MCF 10A (cell line): ENCODE data around the gene CELA2B. TPM values are rescaled to one million over a fixed set of nuclear protein-coding genes. Genes with fewer than 3 reads are reported as not detected.

Experiments
- BruUV-seq: library from RNA; stranded (reverse); fragments of 400-500 nt; replicated peaks from 2 replicates; lab custom pipeline; 2021; lab: Mats Ljungman, UMichigan
- CTCF ChIA-PET: fragments of 300-600 bp; sonication (Branson Sonifier 250); formaldehyde crosslinking; extraction: SDS; loops from one replicate; lab custom pipeline; 2021; ENCODE audit warnings: antibody characterized with exemption, inconsistent platforms; lab: Yijun Ruan, JAX
- POLR2A ChIA-PET: fragments of 300-600, 350-650 bp; sonication (Branson Sonifier 250); formaldehyde crosslinking; extraction: SDS; loops from one replicate; lab custom pipeline; 2020; ENCODE audit warnings: antibody characterized with exemption, inconsistent platforms; lab: Yijun Ruan, JAX
- DNase-seq: peaks from one replicate; pipeline ENCODE4 v3.0.0-alpha.2; 2018; ENCODE audit not compliant: unreplicated experiment
- H3K27ac Mint-ChIP-seq: one replicate; pipeline ENCODE4 v1.8.0; 2022; ENCODE audit warnings: mild to moderate bottlenecking, low read depth, mixed read lengths; ENCODE audit not compliant: unreplicated experiment
- H3K27me3 Mint-ChIP-seq: one replicate; pipeline ENCODE4 v1.8.0; 2022; ENCODE audit warnings: mixed read lengths; ENCODE audit not compliant: insufficient read depth, unreplicated experiment
- H3K36me3 Mint-ChIP-seq: one replicate; pipeline ENCODE4 v1.8.0; 2022; ENCODE audit warnings: mild to moderate bottlenecking, moderate library complexity, mixed read lengths; ENCODE audit not compliant: insufficient read depth, unreplicated experiment
- H3K4me1 Mint-ChIP-seq: one replicate; pipeline ENCODE4 v1.8.0; 2022; ENCODE audit warnings: mixed read lengths; ENCODE audit not compliant: insufficient read depth, unreplicated experiment
- H3K4me3 Mint-ChIP-seq: one replicate; pipeline ENCODE4 v1.8.0; 2022; ENCODE audit warnings: mild to moderate bottlenecking, moderate library complexity, mixed read lengths; ENCODE audit not compliant: unreplicated experiment
- H3K9me3 Mint-ChIP-seq: one replicate; pipeline ENCODE4 v1.8.0; 2022; ENCODE audit warnings: mixed read lengths; ENCODE audit not compliant: unreplicated experiment
- intact Hi-C: fragments of 100-400 bp; cut with micrococcal nuclease; formaldehyde crosslinking; loops from 2 replicates; pipeline ENCODE4 v1.14.1; 2022
- total RNA-seq: library from RNA; stranded (reverse); gene quantifications from 2 replicates; pipeline ENCODE4 v1.2.3, GENCODE V29; 2022
- TF ChIP-seq, protein P1 (sequence below): fragments of 200-600 bp; IDR thresholded peaks from one replicate; pipeline ENCODE4 v1.8.0; 2022; ENCODE audit warnings: antibody characterized with exemption, mild to moderate bottlenecking; ENCODE audit not compliant: unreplicated experiment

Gene CELA2B
- total RNA-seq, 1 experiment from 2014 or later, result not detected

DNA sequence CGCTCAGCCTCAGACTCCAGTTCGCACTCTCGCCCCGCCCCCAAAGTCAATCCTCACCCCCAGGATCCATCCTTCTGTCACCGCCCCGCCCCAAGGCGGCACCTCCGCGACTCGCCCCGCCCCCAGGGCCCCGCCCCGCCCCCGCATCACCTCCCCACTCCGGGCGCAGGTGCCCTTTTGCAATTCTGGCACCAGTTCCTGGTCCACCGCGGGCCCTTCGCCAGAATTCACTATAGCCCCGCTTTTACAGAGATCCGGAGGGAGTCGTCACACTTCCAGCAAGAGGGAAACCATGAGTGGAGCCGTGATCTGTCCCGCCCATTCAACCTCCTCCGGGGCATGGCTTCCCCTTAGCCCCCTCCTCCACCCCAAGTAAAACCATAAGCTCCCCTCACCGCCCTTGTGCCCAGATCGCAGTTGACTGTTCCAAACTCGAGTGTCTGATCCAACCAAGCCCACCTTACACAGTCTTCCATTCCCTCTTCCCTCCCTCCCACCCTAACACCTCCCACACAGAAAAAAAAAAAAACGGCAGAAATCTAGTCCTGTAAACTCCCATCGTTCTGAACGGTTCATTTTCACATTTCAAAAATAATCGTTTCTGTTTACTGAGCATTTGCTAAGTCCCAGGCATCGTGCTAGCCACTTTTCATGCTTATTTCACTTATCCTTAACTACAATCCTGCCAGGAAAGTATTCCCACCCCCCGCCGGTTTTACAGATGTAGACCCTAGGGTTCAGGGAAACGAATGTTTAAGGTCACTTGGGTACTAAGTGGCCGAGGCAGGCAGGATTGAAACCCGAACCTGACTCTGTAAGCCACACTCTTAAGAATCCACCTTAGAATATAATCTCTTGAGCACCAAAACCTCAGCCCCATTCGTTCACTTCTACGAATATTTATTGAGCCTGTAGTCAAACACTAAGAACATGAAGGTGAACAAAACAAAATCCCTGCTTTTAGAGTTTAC, 49.4 kb downstream of the CELA2B start:
- Mint-ChIP-seq H3K27ac (peak overlapping the region; percentile 100), H3K27me3 (no peaks in the 10 kb centered on the region), H3K4me3 (peak overlapping the region; percentile 92), H3K4me1 (peaks cover 16% of the 10 kb centered on the region), H3K36me3 (peaks cover 20% of the 10 kb centered on the region), H3K9me3 (no peaks in the 10 kb centered on the region)
- intact Hi-C loops, result loop anchor here (1.0 kb wide), 1 partner anchor 93 kb away; no protein-coding TSS in a partner anchor
- no TSS peak for BruUV-seq
- peak; percentile 99 for DNase-seq
- ChIA-PET CTCF (interaction anchor here (0.6 kb wide), 1 partner anchor 107 kb away, joined by 3 read pairs; no protein-coding TSS in a partner anchor), POLR2A (interaction anchor here (0.5 to 3.4 kb wide), 8 partner anchors 11 to 761 kb away, joined by 3 to 36 read pairs (median 4); partner anchors contain the start of gene DDI2)
- TF ChIP-seq, protein P1, sequence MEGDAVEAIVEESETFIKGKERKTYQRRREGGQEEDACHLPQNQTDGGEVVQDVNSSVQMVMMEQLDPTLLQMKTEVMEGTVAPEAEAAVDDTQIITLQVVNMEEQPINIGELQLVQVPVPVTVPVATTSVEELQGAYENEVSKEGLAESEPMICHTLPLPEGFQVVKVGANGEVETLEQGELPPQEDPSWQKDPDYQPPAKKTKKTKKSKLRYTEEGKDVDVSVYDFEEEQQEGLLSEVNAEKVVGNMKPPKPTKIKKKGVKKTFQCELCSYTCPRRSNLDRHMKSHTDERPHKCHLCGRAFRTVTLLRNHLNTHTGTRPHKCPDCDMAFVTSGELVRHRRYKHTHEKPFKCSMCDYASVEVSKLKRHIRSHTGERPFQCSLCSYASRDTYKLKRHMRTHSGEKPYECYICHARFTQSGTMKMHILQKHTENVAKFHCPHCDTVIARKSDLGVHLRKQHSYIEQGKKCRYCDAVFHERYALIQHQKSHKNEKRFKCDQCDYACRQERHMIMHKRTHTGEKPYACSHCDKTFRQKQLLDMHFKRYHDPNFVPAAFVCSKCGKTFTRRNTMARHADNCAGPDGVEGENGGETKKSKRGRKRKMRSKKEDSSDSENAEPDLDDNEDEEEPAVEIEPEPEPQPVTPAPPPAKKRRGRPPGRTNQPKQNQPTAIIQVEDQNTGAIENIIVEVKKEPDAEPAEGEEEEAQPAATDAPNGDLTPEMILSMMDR, result no peak

DNA sequence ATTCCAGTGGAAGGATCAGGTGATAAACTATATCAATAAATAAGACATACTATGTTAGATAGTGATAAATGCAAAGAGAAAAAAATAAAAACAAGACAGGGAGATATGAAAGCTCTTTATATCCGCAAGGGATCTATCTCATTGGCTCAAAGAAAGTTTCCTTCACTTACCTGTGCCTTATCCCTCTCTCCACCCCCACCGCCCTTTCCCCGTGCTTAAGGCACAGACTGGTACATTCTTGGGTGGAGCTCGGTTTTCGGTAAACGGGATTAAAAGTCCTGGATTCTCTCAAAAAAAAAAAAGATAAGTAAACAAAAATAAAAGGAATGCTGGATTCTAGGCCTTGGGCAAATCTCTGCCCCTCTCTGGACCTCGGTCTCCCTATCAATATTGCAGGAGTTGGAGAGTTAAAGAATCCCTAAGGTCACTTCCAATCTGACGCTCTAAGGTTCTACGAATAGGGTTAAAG, 50.2 kb downstream of the CELA2B start:
- intact Hi-C loops, result loop anchor here (1.0 kb wide), 1 partner anchor 92 kb away; no protein-coding TSS in a partner anchor
- Mint-ChIP-seq H3K36me3 (peaks cover 27% of the 10 kb centered on the region), H3K27me3 (no peaks in the 10 kb centered on the region), H3K4me3 (peak overlapping the region; percentile 92), H3K27ac (peak overlapping the region; percentile 100), H3K4me1 (peaks cover 16% of the 10 kb centered on the region), H3K9me3 (no peaks in the 10 kb centered on the region)
- ChIA-PET POLR2A (interaction anchor here (0.5 to 3.4 kb wide), 11 partner anchors 11 to 1098 kb away, joined by 3 to 36 read pairs (median 3); partner anchors contain the start of gene DDI2), CTCF (interaction anchor here (0.6 kb wide), 1 partner anchor 106 kb away, joined by 3 read pairs; no protein-coding TSS in a partner anchor)
- TF ChIP-seq, protein P1, result no peak
- TSS peak; percentile 38 for BruUV-seq
- no peak for DNase-seq

DNA sequence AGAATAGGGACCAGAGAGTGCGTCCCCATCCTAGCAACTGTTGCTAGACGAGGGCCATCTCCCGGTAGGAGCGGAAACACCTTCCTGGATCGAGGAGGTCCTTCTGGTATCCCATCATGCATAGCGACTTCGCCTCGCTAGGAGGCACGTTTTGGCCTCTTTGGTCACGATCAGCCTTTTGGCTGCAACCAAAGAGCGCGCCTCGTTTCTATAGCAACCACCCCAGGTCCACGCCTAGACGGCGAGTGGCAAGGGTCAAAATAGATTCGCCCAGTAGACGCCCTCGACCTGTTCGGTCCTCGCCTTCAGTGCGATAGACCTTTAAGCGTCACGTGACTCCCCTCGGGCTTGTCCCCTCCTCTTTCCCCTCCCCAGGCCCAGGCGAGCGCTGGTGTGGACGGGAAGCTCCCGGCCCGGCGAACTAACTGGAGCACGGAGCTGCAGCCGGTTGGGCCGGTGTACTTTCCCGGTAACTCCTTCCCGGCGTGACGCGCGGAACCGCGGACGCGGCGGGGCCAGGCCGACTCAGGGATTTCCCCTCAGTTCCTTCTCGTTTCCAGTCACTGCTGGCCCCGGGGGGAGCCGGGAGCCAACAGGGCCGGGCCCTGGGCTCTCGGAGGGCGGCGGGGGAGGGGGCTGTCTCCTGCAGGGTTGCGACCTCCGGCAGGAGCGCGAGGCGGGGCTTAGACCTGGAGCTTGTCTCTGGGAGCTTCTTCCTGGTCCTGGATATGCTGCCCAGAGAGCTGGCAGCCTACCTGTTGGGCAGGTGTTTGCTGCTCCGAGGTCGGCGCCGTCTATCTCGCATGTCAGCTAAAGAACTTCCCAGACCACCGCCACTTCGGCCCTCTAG, 50.8 kb downstream of the CELA2B start, which contains the start of gene DNAJC16:
DNAJC16 (plus strand) TSS at position 359 of the 850 bp plus-strand sequence. CDS start 2,258 bp downstream, outside the sequence.
- BruUV-seq, result no TSS peak
- DNase-seq, result peak; percentile 100
- Mint-ChIP-seq H3K36me3 (peaks cover 33% of the 10 kb centered on the region), H3K27ac (peak within 1 kb of the TSS; percentile 100), H3K27me3 (no peaks in the 10 kb centered on the region), H3K4me3 (peak within 1 kb of the TSS; percentile 92), H3K9me3 (no peaks in the 10 kb centered on the region), H3K4me1 (peaks cover 16% of the 10 kb centered on the region)
- ChIA-PET POLR2A (interaction anchor here (0.5 to 3.4 kb wide), 27 partner anchors 8 to 1097 kb away, joined by 3 to 36 read pairs (median 3); partner anchors contain the start of gene DDI2), CTCF (interaction anchor here (0.6 to 1.3 kb wide), 3 partner anchors 100 to 213 kb away, joined by 3 to 4 read pairs (median 3); no protein-coding TSS in a partner anchor)
- TF ChIP-seq, protein P1, result no peak
- intact Hi-C loops, result loop anchor here (1.0 kb wide), 1 partner anchor 92 kb away; no protein-coding TSS in a partner anchor
